NCI-H446 (cell line): ENCODE data around the gene RHNO1.

Source experiments
- DNase-seq, 2 experiments: peaks; one replicate each; lab custom pipeline; 2025; lab: John Stamatoyannopoulos, UW

Gene RHNO1

GRCh38 chr12:2902272-2902880 is 25.4 kb downstream of the RHNO1 start:
- DNase-seq = peak; percentile 59 to 80

- no peak for DNase-seq
Observed at GRCh38 chr12:2904260-2904659, 27.2 kb downstream of the RHNO1 start.

- DNase-seq = no peak
Observed at GRCh38 chr12:2912216-2912575, 35.2 kb downstream of the RHNO1 start.

- no peak for DNase-seq
Observed at GRCh38 chr12:2919249-2919648, 42.2 kb downstream of the RHNO1 start.

- DNase-seq = no peak
Observed at GRCh38 chr12:2922329-2922728, 45.3 kb downstream of the RHNO1 start.

GRCh38 chr12:2923057-2923456 is 46.0 kb downstream of the RHNO1 start:
- DNase-seq = no peak

- DNase-seq = no peak
Observed at GRCh38 chr12:2924019-2924418, 47.0 kb downstream of the RHNO1 start.

GRCh38 chr12:2925322-2925995 is 48.4 kb downstream of the RHNO1 start:
- DNase-seq = no peak

- no peak for DNase-seq
Observed at GRCh38 chr12:2930865-2931264, 53.8 kb downstream of the RHNO1 start.

- no peak for DNase-seq
Observed at GRCh38 chr12:2933586-2933985, 56.6 kb downstream of the RHNO1 start.

- no peak for DNase-seq
Observed at GRCh38 chr12:2934371-2934770, 57.3 kb downstream of the RHNO1 start.

GRCh38 chr12:2936301-2936700 is 59.3 kb downstream of the RHNO1 start:
- DNase-seq = no peak

- DNase-seq = no peak
Observed at GRCh38 chr12:2937500-2937899, 60.5 kb downstream of the RHNO1 start.
